GM23338 (cell line): ENCODE data around the gene MYL6. TPM values are rescaled to one million over a fixed set of nuclear protein-coding genes. Genes with fewer than 3 reads are reported as not detected.

Experiments used
- CTCF ChIP-seq, 2 experiments: fragments of 200-600 bp in 1 of 2; sonication (generic) in 1 of 2; conservative IDR thresholded peaks; 2 replicates each; pipeline versions ENCODE4 v1.5.1 to v1.6.1; 2016 to 2017; ENCODE audit warnings: antibody characterized with exemption in 2 of 2, low read depth in 2 of 2, mild to moderate bottlenecking in 2 of 2, moderate library complexity in 1 of 2
- ETS1 ChIP-seq: IDR thresholded peaks from 2 replicates; pipeline ENCODE4 v1.6.1; 2016; ENCODE audit warnings: antibody characterized with exemption
- EZH2 ChIP-seq: fragments of 200-600 bp; sonication (generic); IDR thresholded peaks from one replicate; pipeline ENCODE4 v1.8.0; 2017; ENCODE audit warnings: antibody characterized with exemption, mild to moderate bottlenecking, low read depth; ENCODE audit not compliant: unreplicated experiment
- NANOG ChIP-seq: IDR thresholded peaks from 2 replicates; pipeline ENCODE4 v1.6.1; 2016; ENCODE audit warnings: antibody characterized with exemption, borderline replicate concordance
- POLR2AphosphoS5 ChIP-seq: IDR thresholded peaks from 2 replicates; pipeline ENCODE4 v1.6.1; 2016; ENCODE audit warnings: antibody characterized with exemption, low read depth
- STAT1 ChIP-seq: IDR thresholded peaks from one replicate; pipeline ENCODE4 v1.6.1; 2016; ENCODE audit warnings: antibody characterized with exemption; ENCODE audit not compliant: unreplicated experiment
- ZNF331 ChIP-seq: fragments of 250-450 bp; sonication (Bioruptor Pico); IDR thresholded peaks from 2 replicates; pipeline ENCODE4 v1.5.0; 2020; ENCODE audit warnings: low read depth, mild to moderate bottlenecking, moderate library complexity
- ZNF462 ChIP-seq: fragments of 250-450 bp; sonication (Bioruptor Pico); IDR thresholded peaks from 2 replicates; pipeline ENCODE4 v1.5.0; 2020; ENCODE audit warnings: mild to moderate bottlenecking, moderate library complexity
- polyA plus RNA-seq: library from polyadenylated mRNA; unstranded; fragments of >200 nt; fragmentation: Nextera tagmentation; extraction: Ambion mirVana; gene quantifications from 2 replicates; pipeline ENCODE4 v1.2.1, GENCODE V29; 2016
- total RNA-seq: library from RNA; depleted of rRNA; stranded (reverse); fragments of >200 nt; shearing (Covaris generic); gene quantifications from 2 replicates; pipeline ENCODE4 v1.2.3, GENCODE V29; 2014; rRNA removed

The MYL6 gene
- total and polyA plus RNA-seq, 2 experiments from 2014 or later, result 1,092 to 1,545 TPM

GRCh38 chr12:56208006-56208405 is 49.8 kb downstream of the MYL6 start (continued):
- no peak for TF ChIP-seq ZNF462 (CRISPR knock-in tag)
- TF ChIP-seq POLR2AphosphoS5, result no peak
- no peak for TF ChIP-seq STAT1
- TF ChIP-seq CTCF (conservative IDR thresholded peaks at IDR 0.05; ENCODE audit: low read depth in 2 of 2), result no peak
- no peak for TF ChIP-seq ETS1
- no peak for TF ChIP-seq NANOG
- no peak for TF ChIP-seq ZNF331 (CRISPR knock-in tag)
- no peak for TF ChIP-seq EZH2

Other genes starting within 250 kb of the MYL6 start
- gene PYM1, start 230.5 kb upstream of the MYL6 start, total RNA-seq, result 70.2 and 75.9 TPM in 2 replicates
- 150 and 151 TPM in 2 replicates for gene PYM1, start 230.5 kb upstream of the MYL6 start, polyA plus RNA-seq
- gene DGKA, start 227.2 kb upstream of the MYL6 start, total RNA-seq, result 16.1 and 35.9 TPM in 2 replicates
- 22.5 and 24.6 TPM in 2 replicates for gene DGKA, start 227.2 kb upstream of the MYL6 start, polyA plus RNA-seq
- 81.6 and 108 TPM in 2 replicates for gene PMEL, start 192.3 kb upstream of the MYL6 start, total RNA-seq
- gene PMEL, start 192.3 kb upstream of the MYL6 start, polyA plus RNA-seq, result 64.5 and 68.1 TPM in 2 replicates
- gene CDK2, start 191.5 kb upstream of the MYL6 start, total RNA-seq, result 27.7 and 31.0 TPM in 2 replicates
- gene CDK2, start 191.5 kb upstream of the MYL6 start, polyA plus RNA-seq, result 14.1 and 15.2 TPM in 2 replicates
- 43.7 and 46.5 TPM in 2 replicates for gene RAB5B, start 184.3 kb upstream of the MYL6 start, total RNA-seq
- gene RAB5B, start 184.3 kb upstream of the MYL6 start, polyA plus RNA-seq, result 18.6 and 19.7 TPM in 2 replicates
- gene SUOX, start 161.1 kb upstream of the MYL6 start, total RNA-seq, result 21.9 and 27.5 TPM in 2 replicates
- 13.9 and 14.0 TPM in 2 replicates for gene SUOX, start 161.1 kb upstream of the MYL6 start, polyA plus RNA-seq
- gene IKZF4, start 137.3 kb upstream of the MYL6 start, total RNA-seq, result 9.0 and 12.2 TPM in 2 replicates
- gene IKZF4, start 137.3 kb upstream of the MYL6 start, polyA plus RNA-seq, result 4.3 and 4.6 TPM in 2 replicates
- 321 and 655 TPM in 2 replicates for gene RPS26, start 116.4 kb upstream of the MYL6 start, total RNA-seq
- gene RPS26, start 116.4 kb upstream of the MYL6 start, polyA plus RNA-seq, result 772 and 774 TPM in 2 replicates
- 44.4 and 54.4 TPM in 2 replicates for gene ERBB3, start 78.2 kb upstream of the MYL6 start, total RNA-seq
- gene ERBB3, start 78.2 kb upstream of the MYL6 start, polyA plus RNA-seq, result 21.0 and 23.3 TPM in 2 replicates
- gene PA2G4, start 53.8 kb upstream of the MYL6 start, total RNA-seq, result 231 and 237 TPM in 2 replicates
- 349 and 373 TPM in 2 replicates for gene PA2G4, start 53.8 kb upstream of the MYL6 start, polyA plus RNA-seq
- gene RPL41, start 41.7 kb upstream of the MYL6 start, total RNA-seq, result 1,633 and 2,039 TPM in 2 replicates
- 3,858 and 3,875 TPM in 2 replicates for gene RPL41, start 41.7 kb upstream of the MYL6 start, polyA plus RNA-seq
- gene ZC3H10, start 40.1 kb upstream of the MYL6 start, total RNA-seq, result 4.2 and 5.4 TPM in 2 replicates
- gene ZC3H10, start 40.1 kb upstream of the MYL6 start, polyA plus RNA-seq, result 2.2 and 2.7 TPM in 2 replicates
- 97.2 and 142 TPM in 2 replicates for gene ESYT1, start 30.1 kb upstream of the MYL6 start, total RNA-seq
- 23.3 and 26.2 TPM in 2 replicates for gene ESYT1, start 30.1 kb upstream of the MYL6 start, polyA plus RNA-seq
- 96.9 and 103 TPM in 2 replicates for gene MYL6B, start 5.8 kb upstream of the MYL6 start, total RNA-seq
- 164 and 170 TPM in 2 replicates for gene MYL6B, start 5.8 kb upstream of the MYL6 start, polyA plus RNA-seq
- gene SMARCC2, start 31.1 kb downstream of the MYL6 start, total RNA-seq, result 40.4 and 44.5 TPM in 2 replicates
- gene SMARCC2, start 31.1 kb downstream of the MYL6 start, polyA plus RNA-seq, result 52.1 and 68.3 TPM in 2 replicates
- 68.2 and 77.1 TPM in 2 replicates for gene RNF41, start 63.6 kb downstream of the MYL6 start, total RNA-seq
- 14.8 and 15.3 TPM in 2 replicates for gene RNF41, start 63.6 kb downstream of the MYL6 start, polyA plus RNA-seq
- gene NABP2, start 66.0 kb downstream of the MYL6 start, total RNA-seq, result 25.5 and 31.6 TPM in 2 replicates
- 24.9 and 27.8 TPM in 2 replicates for gene NABP2, start 66.0 kb downstream of the MYL6 start, polyA plus RNA-seq
- gene SLC39A5, start 71.7 kb downstream of the MYL6 start, total RNA-seq, result 0.59 and 4.5 TPM in 2 replicates
- gene SLC39A5, start 71.7 kb downstream of the MYL6 start, polyA plus RNA-seq, result 0.29 and 0.63 TPM in 2 replicates
- 25.2 and 25.6 TPM in 2 replicates for gene ANKRD52, start 100.0 kb downstream of the MYL6 start, total RNA-seq
- 16.2 and 20.3 TPM in 2 replicates for gene ANKRD52, start 100.0 kb downstream of the MYL6 start, polyA plus RNA-seq
- gene COQ10A, start 108.6 kb downstream of the MYL6 start, total RNA-seq, result 15.2 and 17.8 TPM in 2 replicates
- 12.0 and 12.8 TPM in 2 replicates for gene COQ10A, start 108.6 kb downstream of the MYL6 start, polyA plus RNA-seq
- 163 and 166 TPM in 2 replicates for gene CS, start 142.0 kb downstream of the MYL6 start, total RNA-seq
- 54.5 and 63.3 TPM in 2 replicates for gene CS, start 142.0 kb downstream of the MYL6 start, polyA plus RNA-seq
- 107 and 119 TPM in 2 replicates for gene CNPY2, start 157.6 kb downstream of the MYL6 start, total RNA-seq
- gene CNPY2, start 157.6 kb downstream of the MYL6 start, polyA plus RNA-seq, result 316 and 317 TPM in 2 replicates
- gene PAN2, start 175.6 kb downstream of the MYL6 start, total RNA-seq, result 27.2 and 35.7 TPM in 2 replicates
- 9.1 and 11.5 TPM in 2 replicates for gene PAN2, start 175.6 kb downstream of the MYL6 start, polyA plus RNA-seq
- 2.5 and 3.2 TPM in 2 replicates for gene IL23A, start 180.5 kb downstream of the MYL6 start, total RNA-seq
- 8.0 and 9.3 TPM in 2 replicates for gene IL23A, start 180.5 kb downstream of the MYL6 start, polyA plus RNA-seq
- 60.6 and 67.9 TPM in 2 replicates for gene STAT2, start 201.7 kb downstream of the MYL6 start, total RNA-seq
- 15.6 and 16.7 TPM in 2 replicates for gene STAT2, start 201.7 kb downstream of the MYL6 start, polyA plus RNA-seq
- not detected in 2 replicates for gene APOF, start 204.5 kb downstream of the MYL6 start, total RNA-seq
- not detected in 2 replicates for gene APOF, start 204.5 kb downstream of the MYL6 start, polyA plus RNA-seq